Cardiac fibroblast (primary cell): Measurements from ENCODE around the gene DGKA.

Experiments
- DNase-seq, 2 donors: peaks; one replicate each; pipeline versions ENCODE4 v3.0.0 to v3.0.0-alpha.2; 2010; ENCODE audit warnings: low read depth in 2 of 2
- H3K4me3 ChIP-seq, 2 donors: replicated peaks in 1 of 2; 1 replicate in 1 of 2; 2 replicates in 1 of 2; pipeline ENCODE4 v1.5.1; 2011; ENCODE audit warnings: low read depth in 2 of 2, low read length in 2 of 2, mild to moderate bottlenecking in 2 of 2, moderate library complexity in 1 of 2
- CTCF ChIP-seq: IDR thresholded peaks from one replicate; pipeline ENCODE4 v1.5.1; 2011; ENCODE audit warnings: low read depth, mild to moderate bottlenecking, low read length, inconsistent platforms

The DGKA gene

GRCh38 chr12:55966408-55967281, 35.7 kb downstream of the DGKA start, which contains the start of gene CDK2:
Gene CDK2, plus strand, starts transcription at chr12:55966830. Its CDS starts 179 bp downstream, at chr12:55967009.
- no peak for TF ChIP-seq CTCF
- peak; percentile 78 to 79 for DNase-seq
- H3K4me3 ChIP-seq = peak within 1 kb of the TSS; percentile 89 to 94

GRCh38 chr12:55969356-55969755, 38.4 kb downstream of the DGKA start:
- H3K4me3 ChIP-seq = no peak overlapping the region
- DNase-seq = no peak
- TF ChIP-seq CTCF = no peak

- H3K4me3 ChIP-seq = no peak overlapping the region
- no peak for TF ChIP-seq CTCF
- DNase-seq = peak; percentile 60 to 90
Observed at GRCh38 chr12:55970775-55971174, 39.8 kb downstream of the DGKA start.

- TF ChIP-seq CTCF = no peak
- peak overlapping the region in 1 of 2 donors; percentile 27 for H3K4me3 ChIP-seq
- peak; percentile 75 to 89 for DNase-seq
Observed at GRCh38 chr12:55972042-55972441, 41.1 kb downstream of the DGKA start.

- DNase-seq = no peak
- no peak for TF ChIP-seq CTCF
- H3K4me3 ChIP-seq = peak overlapping the region; percentile 61 to 69
Observed at GRCh38 chr12:55972456-55972855, 41.5 kb downstream of the DGKA start.

- peak overlapping the region; percentile 61 to 69 for H3K4me3 ChIP-seq
- peak in 1 of 2 donors; percentile 66 for DNase-seq
- TF ChIP-seq CTCF = no peak
Observed at GRCh38 chr12:55972911-55973598, 42.1 kb downstream of the DGKA start.
